ENCODE measurements around the gene HSPA6.
"Not testable (repeated sequence)": the region's sequence is repeated elsewhere in the genome, so short reads cannot be mapped to it uniquely, and the experiment has no call there.

- TF ChIP-seq REST (IDR thresholded peaks at IDR 0.05); E2F6 (IDR thresholded peaks at IDR 0.05; ENCODE audit: borderline replicate concordance, low read depth); CTCF (IDR thresholded peaks at IDR 0.05); POLR2A (IDR thresholded peaks at IDR 0.05; ENCODE audit: low read length); POLR2AphosphoS2 (conservative IDR thresholded peaks at IDR 0.05; ENCODE audit: low read length); CHD2 (IDR thresholded peaks at IDR 0.05; ENCODE audit: low read length, partially characterized antibody); MAX (IDR thresholded peaks at IDR 0.05); ZNF302 (CRISPR knock-in tag; IDR thresholded peaks at IDR 0.05); SREBF2 (IDR thresholded peaks at IDR 0.05); PHF8 (IDR thresholded peaks at IDR 0.05; ENCODE audit: borderline replicate concordance, low read depth); USF2 (IDR thresholded peaks at IDR 0.05); ZC3H11A (IDR thresholded peaks at IDR 0.05); RCOR1 (IDR thresholded peaks at IDR 0.05; ENCODE audit: low read depth, low read length); ESRRA (IDR thresholded peaks at IDR 0.05; ENCODE audit: borderline replicate concordance, low read length): not testable (repeated sequence)
These were observed 33.4 kb downstream of the HSPA6 start for GRCh38 chr1:161557506-161558450.

Measured in A549 (cell line).